ENCODE measurements around the gene MLIP. TPM values are rescaled to one million over a fixed set of nuclear protein-coding genes. Genes with fewer than 3 reads are reported as not detected.

The MLIP gene
- total RNA-seq, 1 donor from 2014 or later = not detected

DNA sequence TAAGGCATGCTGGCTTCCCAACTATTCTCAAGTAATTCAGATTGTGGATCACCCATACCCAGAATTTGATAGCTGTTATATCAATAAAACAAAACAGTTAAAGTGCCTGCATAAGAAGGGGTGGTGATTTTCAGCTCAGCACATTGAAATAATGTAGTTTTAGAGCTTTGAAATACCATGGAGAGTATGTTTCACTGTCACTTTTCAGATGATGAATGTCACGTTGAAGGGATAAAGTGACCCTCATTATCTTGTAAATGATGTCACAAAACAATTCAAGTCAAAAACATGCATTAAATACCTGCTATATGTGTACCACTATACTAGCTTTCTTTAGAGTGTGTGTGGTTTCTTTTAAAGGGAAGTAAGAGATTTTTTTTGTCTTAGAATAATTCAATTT lies 27.6 kb downstream of the MLIP start:
- H3K4me1 ChIP-seq = no peaks in the 10 kb centered on the region

GRCh38 chr6:54140811-54141210 lies 29.6 kb downstream of the MLIP start:
- H3K4me1 ChIP-seq = no peaks in the 10 kb centered on the region
- peaks cover 2% of the 10 kb centered on the region for H3K27me3 Mint-ChIP-seq (ENCODE audit: insufficient read depth, low read depth)
- H3K4me3 Mint-ChIP-seq = no peak overlapping the region
- H3F3A ChIP-seq (ENCODE audit: low read depth) = no peaks in the 10 kb centered on the region
- no peaks in the 10 kb centered on the region for H3K4me1 Mint-ChIP-seq
- H3K9me3 ChIP-seq (ENCODE audit: low read depth) = no peaks in the 10 kb centered on the region
- DNase-seq (ENCODE audit: low spot score) = no peak
- no peak overlapping the region for H3K4me2 ChIP-seq
- no peaks in the 10 kb centered on the region for H3K79me2 ChIP-seq (ENCODE audit: low read depth)
- H2AFZ ChIP-seq (replicated peaks) = no peak overlapping the region
- no peaks in the 10 kb centered on the region for H3K36me3 Mint-ChIP-seq
- no peaks in the 10 kb centered on the region for H3K27me3 ChIP-seq
- no peaks in the 10 kb centered on the region for H3K36me3 ChIP-seq
- no peaks in the 10 kb centered on the region for H4K20me1 ChIP-seq (ENCODE audit: low read depth)
- TF ChIP-seq EZH2phosphoT487 (IDR thresholded peaks at IDR 0.05) = no peak
- no peak for TF ChIP-seq EZH2 (IDR thresholded peaks at IDR 0.05)
- TF ChIP-seq CTCF (IDR thresholded peaks at IDR 0.05) = no peak
- no peaks in the 10 kb centered on the region for H3K9me3 Mint-ChIP-seq
- no peak overlapping the region for H3K4me3 ChIP-seq
- no peak overlapping the region for H3K27ac ChIP-seq
- no peak overlapping the region for H3K27ac Mint-ChIP-seq
- no peak overlapping the region for H3K9ac ChIP-seq

More for the DNA sequence above, 27.6 kb downstream of the MLIP start:
- Histone ChIP-seq H3K9me3 (ENCODE audit: low read depth) (no peaks in the 10 kb centered on the region), H3K36me3 (no peaks in the 10 kb centered on the region), H3F3A (ENCODE audit: low read depth) (no peaks in the 10 kb centered on the region), H3K4me3 (no peak overlapping the region), H3K27me3 (no peaks in the 10 kb centered on the region), H2AFZ (replicated peaks) (no peak overlapping the region), H3K79me2 (ENCODE audit: low read depth) (no peaks in the 10 kb centered on the region), H3K27ac (no peak overlapping the region), H4K20me1 (ENCODE audit: low read depth) (no peaks in the 10 kb centered on the region), H3K9ac (no peak overlapping the region), H3K4me2 (no peak overlapping the region)
- DNase-seq (ENCODE audit: low spot score) = no peak
- Mint-ChIP-seq H3K9me3 (no peaks in the 10 kb centered on the region), H3K4me1 (no peaks in the 10 kb centered on the region), H3K4me3 (no peak overlapping the region), H3K27me3 (ENCODE audit: insufficient read depth, low read depth) (peaks cover 2% of the 10 kb centered on the region), H3K27ac (no peak overlapping the region), H3K36me3 (no peaks in the 10 kb centered on the region)
- no peak for TF ChIP-seq CTCF (IDR thresholded peaks at IDR 0.05)
- TF ChIP-seq EZH2phosphoT487 (IDR thresholded peaks at IDR 0.05) = no peak

GRCh38 chr6:54142889-54143519 lies 31.8 kb downstream of the MLIP start:
- Histone ChIP-seq H4K20me1 (ENCODE audit: low read depth) (no peaks in the 10 kb centered on the region), H3F3A (ENCODE audit: low read depth) (no peaks in the 10 kb centered on the region), H3K36me3 (no peaks in the 10 kb centered on the region), H3K4me2 (no peak overlapping the region), H3K9ac (no peak overlapping the region), H3K79me2 (ENCODE audit: low read depth) (no peaks in the 10 kb centered on the region), H3K27me3 (no peaks in the 10 kb centered on the region), H2AFZ (replicated peaks) (no peak overlapping the region), H3K4me1 (no peaks in the 10 kb centered on the region), H3K27ac (no peak overlapping the region), H3K9me3 (ENCODE audit: low read depth) (no peaks in the 10 kb centered on the region), H3K4me3 (no peak overlapping the region)
- no peak for TF ChIP-seq EZH2phosphoT487 (IDR thresholded peaks at IDR 0.05)
- no peak for TF ChIP-seq EZH2 (IDR thresholded peaks at IDR 0.05)
- TF ChIP-seq CTCF (IDR thresholded peaks at IDR 0.05) = no peak
- H3K27me3 Mint-ChIP-seq (ENCODE audit: insufficient read depth, low read depth) = peaks cover under 1% of the 10 kb centered on the region
- DNase-seq (ENCODE audit: low spot score) = no peak
- no peak overlapping the region for H3K27ac Mint-ChIP-seq
- no peaks in the 10 kb centered on the region for H3K9me3 Mint-ChIP-seq
- no peaks in the 10 kb centered on the region for H3K4me1 Mint-ChIP-seq
- H3K36me3 Mint-ChIP-seq = no peaks in the 10 kb centered on the region
- H3K4me3 Mint-ChIP-seq = no peak overlapping the region

Data from neural progenitor cell (in vitro differentiated cells).